Vagina (tissue), 2 donors: ENCODE measurements around the gene SGPP2.

Source experiments
- CTCF ChIP-seq, 3 experiments: fragments of 450-650 bp in 2 of 3; fragments of 200-600 bp in 1 of 3; sonication (generic) in 1 of 3; IDR thresholded peaks; one replicate each; pipeline ENCODE4 v1.5.1; 2017 to 2019; ENCODE audit warnings: antibody characterized with exemption in 3 of 3, mild to moderate bottlenecking in 2 of 3, moderate library complexity in 2 of 3
- POLR2A ChIP-seq, 2 donors: fragments of 450-650 bp; IDR thresholded peaks; one replicate each; pipeline ENCODE4 v1.6.1; 2017; ENCODE audit warnings: antibody characterized with exemption in 2 of 2, mild to moderate bottlenecking in 2 of 2, moderate library complexity in 2 of 2
- POLR2AphosphoS5 ChIP-seq, 2 donors: sonication (generic); formaldehyde crosslinking; IDR thresholded peaks; one replicate each; pipeline ENCODE4 v1.9.0; 2017; ENCODE audit warnings: antibody characterized with exemption in 2 of 2, mild to moderate bottlenecking in 2 of 2, low read depth in 1 of 2; ENCODE audit not compliant: insufficient read depth in 1 of 2

- TF ChIP-seq CTCF (IDR thresholded peaks at IDR 0.05) (no peak), POLR2A (IDR thresholded peaks at IDR 0.05) (no peak), POLR2AphosphoS5 (IDR thresholded peaks at IDR 0.05; ENCODE audit: insufficient read depth in 1 of 2, low read depth in 1 of 2) (no peak)
Measured at GRCh38 chr2:222413295-222413911, 10.9 kb upstream of the SGPP2 start.
